Measurements from ENCODE around the gene SLC10A7. TPM values are rescaled to one million over a fixed set of nuclear protein-coding genes. Genes with fewer than 3 reads are reported as not detected.

SLC10A7 gene
- total RNA-seq, 1 donor from 2014 or later: 11.4 TPM

- no peak overlapping the region for H3K4me3 ChIP-seq
- no peaks in the 10 kb centered on the region for H3K36me3 ChIP-seq
- no peak overlapping the region for H3K27ac ChIP-seq
- no peak for TF ChIP-seq CTCF (IDR thresholded peaks at IDR 0.05)
- no peaks in the 10 kb centered on the region for H3K9me3 ChIP-seq
- no peak for DNase-seq (ENCODE audit: low spot score in 2 of 2)
- intact Hi-C loops (cut with DNase I): no loop called here
- H3K4me1 ChIP-seq: no peaks in the 10 kb centered on the region
- no peaks in the 10 kb centered on the region for H3K27me3 ChIP-seq
These were observed 222.1 kb downstream of the SLC10A7 start for GRCh38 chr4:146299607-146300006.

GRCh38 chr4:146294776-146295175, 227.0 kb downstream of the SLC10A7 start:
- DNase-seq (ENCODE audit: low spot score in 2 of 2): no peak
- H3K27ac ChIP-seq: no peak overlapping the region
- no peak for TF ChIP-seq CTCF (IDR thresholded peaks at IDR 0.05)
- H3K4me1 ChIP-seq: no peaks in the 10 kb centered on the region
- no peaks in the 10 kb centered on the region for H3K27me3 ChIP-seq
- H3K36me3 ChIP-seq: no peaks in the 10 kb centered on the region
- H3K4me3 ChIP-seq: no peak overlapping the region
- H3K9me3 ChIP-seq: no peaks in the 10 kb centered on the region
- intact Hi-C loops (cut with DNase I): no loop called here

GRCh38 chr4:146292508-146292907, 229.2 kb downstream of the SLC10A7 start:
- no peak for TF ChIP-seq CTCF (IDR thresholded peaks at IDR 0.05)
- intact Hi-C loops (cut with DNase I): no loop called here
- no peak for DNase-seq (ENCODE audit: low spot score in 2 of 2)
- H3K36me3 ChIP-seq: no peaks in the 10 kb centered on the region
- no peaks in the 10 kb centered on the region for H3K9me3 ChIP-seq
- H3K27me3 ChIP-seq: no peaks in the 10 kb centered on the region
- H3K4me3 ChIP-seq: no peak overlapping the region
- no peaks in the 10 kb centered on the region for H3K4me1 ChIP-seq
- H3K27ac ChIP-seq: no peak overlapping the region

- no peak overlapping the region for H3K4me3 ChIP-seq
- H3K27ac ChIP-seq: no peak overlapping the region
- no peak for DNase-seq (ENCODE audit: low spot score in 2 of 2)
- intact Hi-C loops (cut with DNase I): no loop called here
- no peaks in the 10 kb centered on the region for H3K9me3 ChIP-seq
- no peaks in the 10 kb centered on the region for H3K27me3 ChIP-seq
- TF ChIP-seq CTCF (IDR thresholded peaks at IDR 0.05): no peak
- H3K36me3 ChIP-seq: no peaks in the 10 kb centered on the region
- H3K4me1 ChIP-seq: no peaks in the 10 kb centered on the region
These were observed 230.4 kb downstream of the SLC10A7 start for GRCh38 chr4:146291313-146291712.

- Histone ChIP-seq H3K4me1 (peaks cover 1 to 8% of the 10 kb centered on the region in 2 donors), H3K9me3 (no peaks in the 10 kb centered on the region), H3K36me3 (no peaks in the 10 kb centered on the region), H3K27me3 (no peaks in the 10 kb centered on the region), H3K27ac (no peak overlapping the region), H3K4me3 (no peak overlapping the region)
- no peak for DNase-seq (ENCODE audit: low spot score in 2 of 2)
- intact Hi-C loops (cut with DNase I): no loop called here
- TF ChIP-seq CTCF (IDR thresholded peaks at IDR 0.05): no peak
These were observed 233.5 kb downstream of the SLC10A7 start for GRCh38 chr4:146288193-146288592.

GRCh38 chr4:146285037-146285436, 236.7 kb downstream of the SLC10A7 start:
- Histone ChIP-seq H3K36me3 (no peaks in the 10 kb centered on the region), H3K4me3 (no peak overlapping the region), H3K4me1 (peaks cover 5 to 16% of the 10 kb centered on the region in 2 donors), H3K27ac (no peak overlapping the region), H3K9me3 (no peaks in the 10 kb centered on the region), H3K27me3 (no peaks in the 10 kb centered on the region)
- TF ChIP-seq CTCF (IDR thresholded peaks at IDR 0.05): no peak
- intact Hi-C loops (cut with DNase I): no loop called here
- no peak for DNase-seq (ENCODE audit: low spot score in 2 of 2)

Data from ascending aorta (tissue), 2 donors.